ENCODE data around the gene PLCB2.
A peak's percentile ranks its signal among the peaks of the same experiment; 100 is the strongest.

The PLCB2 gene

GRCh38 chr15:40252438-40253166 lies 55.1 kb downstream of the PLCB2 start:
- H3K27ac ChIP-seq (ENCODE audit: poor library complexity, severe bottlenecking) = no peak overlapping the region
- peaks cover 12% of the 10 kb centered on the region for H3K4me1 ChIP-seq (ENCODE audit: insufficient read depth, poor library complexity, severe bottlenecking)
- H3K4me3 ChIP-seq (ENCODE audit: severe bottlenecking) = peak overlapping the region; percentile 38
- no peak for TF ChIP-seq CTCF (IDR thresholded peaks at IDR 0.05; ENCODE audit: poor library complexity, severe bottlenecking)
- H3K27me3 ChIP-seq (ENCODE audit: insufficient read depth, poor library complexity, severe bottlenecking) = no peaks in the 10 kb centered on the region
- peak; percentile 39 for ATAC-seq (ENCODE audit: low read depth)
- no peaks in the 10 kb centered on the region; the same call in 1 of the 2 replicates for H3K36me3 ChIP-seq (ENCODE audit: low read depth)
- DNase-seq (ENCODE audit: low spot score) = peak; percentile 74
- no peaks in the 10 kb centered on the region for H3K9me3 ChIP-seq (ENCODE audit: severe bottlenecking)

- no peak overlapping the region for H3K27ac ChIP-seq (ENCODE audit: poor library complexity, severe bottlenecking)
- DNase-seq (ENCODE audit: low spot score) (no peak), ATAC-seq (ENCODE audit: low read depth) (no peak)
- H3K4me1 ChIP-seq (ENCODE audit: insufficient read depth, poor library complexity, severe bottlenecking) = peaks cover 12% of the 10 kb centered on the region
- TF ChIP-seq CTCF (IDR thresholded peaks at IDR 0.05; ENCODE audit: poor library complexity, severe bottlenecking) = no peak
- H3K9me3 ChIP-seq (ENCODE audit: severe bottlenecking) = no peaks in the 10 kb centered on the region
- H3K4me3 ChIP-seq (ENCODE audit: severe bottlenecking) = no peak overlapping the region
- no peaks in the 10 kb centered on the region; the same call in 1 of the 2 replicates for H3K36me3 ChIP-seq (ENCODE audit: low read depth)
- no peaks in the 10 kb centered on the region for H3K27me3 ChIP-seq (ENCODE audit: insufficient read depth, poor library complexity, severe bottlenecking)
Measured at GRCh38 chr15:40252141-40252437, 55.6 kb downstream of the PLCB2 start.

GRCh38 chr15:40251486-40252140 lies 56.1 kb downstream of the PLCB2 start:
- peaks cover 16% of the 10 kb centered on the region for H3K4me1 ChIP-seq (ENCODE audit: insufficient read depth, poor library complexity, severe bottlenecking)
- no peaks in the 10 kb centered on the region for H3K9me3 ChIP-seq (ENCODE audit: severe bottlenecking)
- H3K27ac ChIP-seq (ENCODE audit: poor library complexity, severe bottlenecking) = no peak overlapping the region
- DNase-seq (ENCODE audit: low spot score) = peak; percentile 55
- no peak for TF ChIP-seq CTCF (IDR thresholded peaks at IDR 0.05; ENCODE audit: poor library complexity, severe bottlenecking)
- no peak overlapping the region for H3K4me3 ChIP-seq (ENCODE audit: severe bottlenecking)
- no peaks in the 10 kb centered on the region; the same call in 1 of the 2 replicates for H3K36me3 ChIP-seq (ENCODE audit: low read depth)
- no peak for ATAC-seq (ENCODE audit: low read depth)
- H3K27me3 ChIP-seq (ENCODE audit: insufficient read depth, poor library complexity, severe bottlenecking) = no peaks in the 10 kb centered on the region

GRCh38 chr15:40250771-40251483 lies 56.8 kb downstream of the PLCB2 start:
- Histone ChIP-seq H3K27me3 (ENCODE audit: insufficient read depth, poor library complexity, severe bottlenecking) (no peaks in the 10 kb centered on the region), H3K27ac (ENCODE audit: poor library complexity, severe bottlenecking) (no peak overlapping the region), H3K36me3 (ENCODE audit: low read depth) (no peaks in the 10 kb centered on the region; the same call in 1 of the 2 replicates), H3K4me3 (ENCODE audit: severe bottlenecking) (no peak overlapping the region), H3K9me3 (ENCODE audit: severe bottlenecking) (no peaks in the 10 kb centered on the region), H3K4me1 (ENCODE audit: insufficient read depth, poor library complexity, severe bottlenecking) (peaks cover 23% of the 10 kb centered on the region)
- DNase-seq (ENCODE audit: low spot score) = peak; percentile 52
- no peak for TF ChIP-seq CTCF (IDR thresholded peaks at IDR 0.05; ENCODE audit: poor library complexity, severe bottlenecking)
- no peak for ATAC-seq (ENCODE audit: low read depth)

Measured in RWPE2 (cell line).